Loucy (cell line): Measurements from ENCODE around the gene DCHS2.

Experiments
- H2AFZ ChIP-seq: fragments of 200-600 bp; sonication (generic); 2 replicates; pipeline ENCODE4 v1.6.0; 2016; ENCODE audit warnings: antibody characterized with exemption, mild to moderate bottlenecking, low read length, moderate library complexity
- H3F3A ChIP-seq: fragments of 200-600 bp; 2 replicates; pipeline ENCODE4 v1.6.0; 2016; ENCODE audit warnings: antibody characterized with exemption, low read depth, mild to moderate bottlenecking
- H3K27me3 ChIP-seq: fragments of 200-600 bp; sonication (generic); 2 replicates; pipeline ENCODE4 v1.6.1; 2014; ENCODE audit warnings: low read length, mild to moderate bottlenecking; ENCODE audit not compliant: insufficient read depth, poor library complexity, severe bottlenecking
- H3K36me3 ChIP-seq: fragments of 200-600 bp; sonication (generic); 2 replicates; pipeline ENCODE4 v1.6.1; 2016; ENCODE audit warnings: low read length; ENCODE audit not compliant: insufficient read depth
- H3K4me1 ChIP-seq: fragments of 200-600 bp; sonication (generic); 2 replicates; pipeline ENCODE4 v1.5.1; 2014; ENCODE audit warnings: low read length, mild to moderate bottlenecking; ENCODE audit not compliant: insufficient read depth, poor library complexity, severe bottlenecking
- H3K4me2 ChIP-seq: fragments of 200-600 bp; sonication (generic); 2 replicates; pipeline ENCODE4 v1.6.0; 2014; ENCODE audit warnings: antibody characterized with exemption, low read length, low read depth, mild to moderate bottlenecking; ENCODE audit not compliant: poor library complexity, severe bottlenecking
- H3K4me3 ChIP-seq: fragments of 200-600 bp; sonication (generic); 2 replicates; pipeline ENCODE4 v1.5.1; 2014; ENCODE audit warnings: low read length, mild to moderate bottlenecking, mixed read lengths; ENCODE audit not compliant: poor library complexity, severe bottlenecking
- H3K79me2 ChIP-seq: fragments of 200-600 bp; sonication (generic); 2 replicates; pipeline ENCODE4 v1.6.1; 2014; ENCODE audit warnings: low read length; ENCODE audit not compliant: insufficient read depth
- H3K9ac ChIP-seq: fragments of 200-600 bp; sonication (generic); 2 replicates; pipeline ENCODE4 v1.6.0; 2014; ENCODE audit warnings: mild to moderate bottlenecking, low read depth, low read length, moderate library complexity; ENCODE audit not compliant: poor library complexity, severe bottlenecking
- H3K9me2 ChIP-seq: fragments of 200-600 bp; sonication (generic); replicated peaks from 2 replicates; pipeline ENCODE4 v1.6.1; 2016; ENCODE audit warnings: low read depth, low read length, mixed read lengths
- H3K9me3 ChIP-seq: fragments of 200-600 bp; sonication (generic); 2 replicates; pipeline ENCODE4 v1.6.1; 2014; ENCODE audit warnings: mild to moderate bottlenecking, antibody characterized with exemption, low read length, low read depth; ENCODE audit not compliant: insufficient read depth
- H4K20me1 ChIP-seq: fragments of 200-600 bp; sonication (generic); 2 replicates; pipeline ENCODE4 v1.6.0; 2014; ENCODE audit warnings: antibody characterized with exemption, low read length, mild to moderate bottlenecking; ENCODE audit not compliant: insufficient read depth, poor library complexity, severe bottlenecking
- CTCF ChIP-seq: fragments of 200-600 bp; sonication (generic); conservative IDR thresholded peaks from 2 replicates; pipeline ENCODE4 v1.5.1; 2014; ENCODE audit warnings: mild to moderate bottlenecking, antibody characterized with exemption, low read length
- EZH2phosphoT487 ChIP-seq: fragments of 200-600 bp; IDR thresholded peaks from 2 replicates; pipeline ENCODE4 v1.6.1; 2018; ENCODE audit warnings: antibody characterized with exemption, mild to moderate bottlenecking, moderate library complexity, borderline replicate concordance

Gene DCHS2

GRCh38 chr4:154211506-154211905 lies 280.1 kb downstream of the DCHS2 start:
- Histone ChIP-seq H3K9ac (no peak overlapping the region), H4K20me1 (no peaks in the 10 kb centered on the region), H3K4me2 (no peak overlapping the region), H3K27me3 (no peaks in the 10 kb centered on the region), H3K36me3 (no peaks in the 10 kb centered on the region), H2AFZ (no peak overlapping the region), H3F3A (no peaks in the 10 kb centered on the region), H3K9me2 (no peaks in the 10 kb centered on the region), H3K4me3 (no peak overlapping the region), H3K9me3 (no peaks in the 10 kb centered on the region), H3K79me2 (no peaks in the 10 kb centered on the region), H3K4me1 (no peaks in the 10 kb centered on the region)
- TF ChIP-seq EZH2phosphoT487 (no peak), CTCF (no peak)

DNA sequence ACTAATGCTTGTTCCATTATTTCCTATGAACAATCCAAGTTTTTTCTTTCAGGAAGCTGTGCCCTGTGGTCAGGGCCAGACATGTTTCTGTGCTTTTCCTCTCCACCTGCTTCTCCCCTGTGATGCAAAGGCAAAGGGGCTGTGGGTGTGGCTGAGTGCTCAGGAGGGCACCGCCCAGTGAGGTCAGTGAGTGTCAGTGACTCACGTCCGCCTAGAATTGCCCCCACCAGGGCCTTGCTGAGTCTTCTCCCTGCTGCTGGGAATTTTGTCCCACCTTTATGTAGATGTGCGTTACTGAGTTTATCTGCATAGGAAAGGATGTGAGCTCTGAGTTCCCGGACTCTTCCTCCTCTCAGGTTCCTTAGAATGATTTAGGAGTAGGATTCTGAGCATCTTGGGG lies 283.2 kb downstream of the DCHS2 start:
- no peak overlapping the region for H3K4me2 ChIP-seq
- no peak overlapping the region for H2AFZ ChIP-seq

GRCh38 chr4:154205471-154205870 lies 286.1 kb downstream of the DCHS2 start:
- no peak overlapping the region for H2AFZ ChIP-seq
- H4K20me1 ChIP-seq = no peaks in the 10 kb centered on the region
- no peaks in the 10 kb centered on the region for H3K36me3 ChIP-seq
- H3K9me2 ChIP-seq = no peaks in the 10 kb centered on the region
- no peaks in the 10 kb centered on the region for H3F3A ChIP-seq
- no peaks in the 10 kb centered on the region for H3K27me3 ChIP-seq
- no peaks in the 10 kb centered on the region for H3K79me2 ChIP-seq
- TF ChIP-seq EZH2phosphoT487 (no peak), CTCF (no peak)
- H3K4me3 ChIP-seq = no peak overlapping the region
- H3K9me3 ChIP-seq = no peaks in the 10 kb centered on the region
- no peaks in the 10 kb centered on the region for H3K4me1 ChIP-seq
- no peak overlapping the region for H3K4me2 ChIP-seq
- H3K9ac ChIP-seq = no peak overlapping the region

More for the DNA sequence above, 283.2 kb downstream of the DCHS2 start:
- H3K4me1 ChIP-seq = no peaks in the 10 kb centered on the region
- no peak overlapping the region for H3K9ac ChIP-seq
- H3K36me3 ChIP-seq = no peaks in the 10 kb centered on the region
- no peak overlapping the region for H3K4me3 ChIP-seq
- no peaks in the 10 kb centered on the region for H3K27me3 ChIP-seq
- H3F3A ChIP-seq = no peaks in the 10 kb centered on the region
- no peaks in the 10 kb centered on the region for H3K9me3 ChIP-seq
- H4K20me1 ChIP-seq = no peaks in the 10 kb centered on the region
- TF ChIP-seq CTCF = no peak
- no peak for TF ChIP-seq EZH2phosphoT487
- H3K79me2 ChIP-seq = no peaks in the 10 kb centered on the region
- no peaks in the 10 kb centered on the region for H3K9me2 ChIP-seq
